A549 (cell line): ENCODE measurements around the gene E4F1. TPM values are rescaled to one million over a fixed set of nuclear protein-coding genes. Genes with fewer than 3 reads are reported as not detected.

Source experiments
- ATAC-seq, 2 experiments: fragments of 200-7000 bp in 1 of 2; fragments of >200 bp in 1 of 2; cut with Nextera tagmentation in 1 of 2; cut with Tn5 transposase in 1 of 2; 3 replicates each; pipeline versions ENCODE4 v1.8.0 to v1.9.1; 2018 to 2020; ENCODE audit warnings: mild to moderate bottlenecking in 1 of 2, moderate library complexity in 1 of 2
- CTCF ChIA-PET: fragments of 300-600 bp; sonication (Branson Sonifier 250); formaldehyde crosslinking; extraction: SDS; loops from one replicate; lab custom pipeline; 2021; ENCODE audit warnings: antibody characterized with exemption, inconsistent platforms; lab: Yijun Ruan, JAX
- POLR2A ChIA-PET: fragments of 350-600 bp; formaldehyde crosslinking; extraction: SDS; loops from one replicate; lab custom pipeline; 2021; ENCODE audit warnings: antibody characterized with exemption, inconsistent platforms; lab: Yijun Ruan, JAX
- DNase-seq, 2 experiments: peaks; one replicate each; pipeline versions ENCODE4 v3.0.0 to v3.0.0-alpha.2; 2011 to 2016; ENCODE audit warnings: low read depth in 1 of 2, low spot score in 1 of 2
- FAIRE-seq: peaks from 2 replicates; lab custom pipeline; 2011; peaks lifted over from hg19 to GRCh38; lab: Jason Lieb, UNC
- H3K27ac ChIP-seq, 2 experiments: fragments of >200 bp; sonication (Bioruptor Twin); formaldehyde crosslinking; 3 replicates each; pipeline ENCODE4 v1.5.1; 2016 to 2017
- H3K4me1 ChIP-seq: fragments of >200 bp; sonication (Bioruptor Twin); formaldehyde crosslinking; 3 replicates; pipeline ENCODE4 v1.6.1; 2016
- H3K4me2 ChIP-seq: fragments of >200 bp; sonication (Bioruptor Twin); formaldehyde crosslinking; 3 replicates; pipeline ENCODE4 v1.6.1; 2016
- H3K4me3 ChIP-seq: fragments of >200 bp; sonication (Bioruptor Twin); formaldehyde crosslinking; 3 replicates; pipeline ENCODE4 v1.5.1; 2016
- H3K9me3 ChIP-seq: fragments of >200 bp; sonication (Bioruptor Twin); formaldehyde crosslinking; 3 replicates; pipeline ENCODE4 v1.6.1; 2016
- CHD4 ChIP-seq: fragments of 200-600 bp; sonication (generic); IDR thresholded peaks from 2 replicates; pipeline ENCODE4 v1.6.1; 2016; ENCODE audit warnings: antibody characterized with exemption, mild to moderate bottlenecking, borderline replicate concordance
- ELK1 ChIP-seq: fragments of 150-350 bp; IDR thresholded peaks from 2 replicates; pipeline ENCODE4 v1.6.1; 2014; ENCODE audit warnings: low read depth, mild to moderate bottlenecking, low read length
- ESRRA ChIP-seq: fragments of 150-350 bp; IDR thresholded peaks from 2 replicates; pipeline ENCODE4 v1.6.1; 2014; ENCODE audit warnings: mild to moderate bottlenecking, low read length, borderline replicate concordance
- GATA3 ChIP-seq: IDR thresholded peaks from 2 replicates; pipeline ENCODE4 v1.6.1; 2012; ENCODE audit warnings: borderline replicate concordance
- HDAC2 ChIP-seq: fragments of 200-600 bp; sonication (generic); IDR thresholded peaks from 2 replicates; pipeline ENCODE4 v1.6.1; 2016
- HEYL ChIP-seq: fragments of 250-450 bp; sonication (Bioruptor Pico); IDR thresholded peaks from 2 replicates; pipeline ENCODE4 v1.8.0; 2021; ENCODE audit warnings: mild to moderate bottlenecking, moderate library complexity
- HOXA7 ChIP-seq: fragments of 250-450 bp; sonication (Bioruptor Pico); IDR thresholded peaks from 2 replicates; pipeline ENCODE4 v1.5.0; 2020; ENCODE audit warnings: mild to moderate bottlenecking, moderate library complexity
- JUNB ChIP-seq: fragments of >200 bp; sonication (Bioruptor Twin); formaldehyde crosslinking; IDR thresholded peaks from 2 replicates; pipeline ENCODE4 v1.6.1; 2016
- KDM1A ChIP-seq: fragments of 200-600 bp; sonication (generic); IDR thresholded peaks from 2 replicates; pipeline ENCODE4 v1.6.1; 2016; ENCODE audit warnings: low read depth, mild to moderate bottlenecking
- MAZ ChIP-seq: fragments of 150-350 bp; IDR thresholded peaks from 2 replicates; pipeline ENCODE4 v1.6.1; 2014; ENCODE audit warnings: antibody characterized with exemption, low read depth, low read length, borderline replicate concordance
- MYC ChIP-seq: IDR thresholded peaks from 2 replicates; pipeline ENCODE4 v1.6.1; 2012; ENCODE audit warnings: mild to moderate bottlenecking, inconsistent platforms, low read length, improper control_type of control experiment, borderline replicate concordance
- POLR2AphosphoS2 ChIP-seq: conservative IDR thresholded peaks from 2 replicates; pipeline ENCODE4 v1.6.1; 2012; ENCODE audit warnings: low read length, improper control_type of control experiment, inconsistent platforms
- RAD21 ChIP-seq, 2 experiments: fragments of >200 bp in 1 of 2; sonication (Bioruptor Twin) in 1 of 2; formaldehyde crosslinking in 1 of 2; IDR thresholded peaks in 1 of 2; conservative IDR thresholded peaks in 1 of 2; 2 replicates in 1 of 2; 3 replicates in 1 of 2; pipeline ENCODE4 v1.6.1; 2012 to 2018; ENCODE audit warnings: inconsistent platforms in 1 of 2
- SMC3 ChIP-seq: fragments of >200 bp; sonication (Bioruptor Twin); formaldehyde crosslinking; IDR thresholded peaks from 3 replicates; pipeline ENCODE4 v1.6.1; 2018; ENCODE audit warnings: inconsistent platforms
- ZNF302 ChIP-seq: fragments of 250-450 bp; sonication (Bioruptor Pico); IDR thresholded peaks from 2 replicates; pipeline ENCODE4 v1.9.0; 2021; ENCODE audit warnings: inconsistent platforms, mild to moderate bottlenecking, moderate library complexity
- WGBS: methylation state at CpG from one replicate; pipeline ENCODE4 v1.1.6; 2017; ENCODE audit errors: missing lambda C conversion rate; 5-methylcytosine and 5-hydroxymethylcytosine counted together
- polyA plus RNA-seq, 4 experiments: library from polyadenylated mRNA; depleted of rRNA in 3 of 4; stranded (reverse); fragments of >200 nt; fragmentation: RNase III in 1 of 4; extraction: RNeasy Plus Mini Kit Qiagen cat#74134 plus additional on column Dnase treatment in 1 of 4; gene quantifications; 2 replicates in 3 of 4; 3 replicates in 1 of 4; pipeline ENCODE4 v1.2.3, GENCODE V29; 2011 to 2017
- TF ChIP-seq, protein P1 (sequence below): IDR thresholded peaks from 2 replicates; pipeline ENCODE4 v1.6.1; 2012
- TF ChIP-seq, protein P2 (sequence below): fragments of >200 bp; sonication (Bioruptor Twin); formaldehyde crosslinking; IDR thresholded peaks from 3 replicates; pipeline ENCODE4 v1.5.1; 2016
- TF ChIP-seq, protein P3 (sequence below): fragments of 200-600 bp; sonication (generic); IDR thresholded peaks from 2 replicates; pipeline ENCODE4 v1.6.1; 2016; ENCODE audit warnings: antibody characterized with exemption, mild to moderate bottlenecking, moderate library complexity
- TF ChIP-seq, protein P4 (sequence below): IDR thresholded peaks from 2 replicates; pipeline ENCODE4 v1.6.1; 2012

Gene E4F1
- polyA plus RNA-seq, 2 of the 4 experiments (the other 2 are of a cell fraction), result 10.4 to 23.3 TPM

GRCh38 chr16:2194852-2195321, 28.5 kb upstream of the E4F1 start:
- ChIA-PET POLR2A (interaction anchor here (1.0 to 2.0 kb wide), 7 partner anchors 10 to 408 kb away, joined by 3 to 17 read pairs (median 6); partner anchors contain the start of genes ECI1, MLST8, PGP and TRAF7), CTCF (interaction anchor here (0.6 to 5.0 kb wide), 30 partner anchors 9 to 316 kb away, joined by 3 to 33 read pairs (median 6); partner anchors contain the start of genes BRICD5, ECI1 and MLST8)
- Histone ChIP-seq H3K4me2 (peak overlapping the region; percentile 97), H3K27ac (no peak overlapping the region), H3K9me3 (no peaks in the 10 kb centered on the region), H3K4me1 (peaks cover 18% of the 10 kb centered on the region)
- peak; percentile 64 to 88 for ATAC-seq
- 14% methylated on average over 8 of the region's 10 CpGs for whole genome bisulfite sequencing
- FAIRE-seq, result no peak
- TF ChIP-seq CHD4, result peak; percentile 79; the same call in 1 of the 2 replicates
- 0 out of 2 replicates have a peak, but pooled peaks have one; percentile 33 for TF ChIP-seq ESRRA
- no peak for TF ChIP-seq ELK1
- TF ChIP-seq SMC3, result peak; percentile 56; the same call in 2 of the 3 replicates
- peak; percentile 89 for TF ChIP-seq KDM1A
- TF ChIP-seq, protein P1, sequence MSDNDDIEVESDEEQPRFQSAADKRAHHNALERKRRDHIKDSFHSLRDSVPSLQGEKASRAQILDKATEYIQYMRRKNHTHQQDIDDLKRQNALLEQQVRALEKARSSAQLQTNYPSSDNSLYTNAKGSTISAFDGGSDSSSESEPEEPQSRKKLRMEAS, result peak; percentile 29; the same call in 1 of the 2 replicates
- peak; percentile 77 to 87 for TF ChIP-seq RAD21 (conservative IDR thresholded peaks at IDR 0.05 in 1 of 2, IDR thresholded peaks at IDR 0.05 in 1 of 2)
- TF ChIP-seq, protein P2, sequence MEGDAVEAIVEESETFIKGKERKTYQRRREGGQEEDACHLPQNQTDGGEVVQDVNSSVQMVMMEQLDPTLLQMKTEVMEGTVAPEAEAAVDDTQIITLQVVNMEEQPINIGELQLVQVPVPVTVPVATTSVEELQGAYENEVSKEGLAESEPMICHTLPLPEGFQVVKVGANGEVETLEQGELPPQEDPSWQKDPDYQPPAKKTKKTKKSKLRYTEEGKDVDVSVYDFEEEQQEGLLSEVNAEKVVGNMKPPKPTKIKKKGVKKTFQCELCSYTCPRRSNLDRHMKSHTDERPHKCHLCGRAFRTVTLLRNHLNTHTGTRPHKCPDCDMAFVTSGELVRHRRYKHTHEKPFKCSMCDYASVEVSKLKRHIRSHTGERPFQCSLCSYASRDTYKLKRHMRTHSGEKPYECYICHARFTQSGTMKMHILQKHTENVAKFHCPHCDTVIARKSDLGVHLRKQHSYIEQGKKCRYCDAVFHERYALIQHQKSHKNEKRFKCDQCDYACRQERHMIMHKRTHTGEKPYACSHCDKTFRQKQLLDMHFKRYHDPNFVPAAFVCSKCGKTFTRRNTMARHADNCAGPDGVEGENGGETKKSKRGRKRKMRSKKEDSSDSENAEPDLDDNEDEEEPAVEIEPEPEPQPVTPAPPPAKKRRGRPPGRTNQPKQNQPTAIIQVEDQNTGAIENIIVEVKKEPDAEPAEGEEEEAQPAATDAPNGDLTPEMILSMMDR, result peak; percentile 74
- TF ChIP-seq HOXA7 (CRISPR knock-in tag), result no peak
- TF ChIP-seq JUNB, result no peak
- no peak for TF ChIP-seq POLR2AphosphoS2
- TF ChIP-seq, all 56 proteins: peak for 7
- H3K4me3 ChIP-seq, result no peak overlapping the region
- peak; percentile 69 to 82 for DNase-seq

GRCh38 chr16:2195322-2196161, 27.8 kb upstream of the E4F1 start:
- TF ChIP-seq, protein P3, sequence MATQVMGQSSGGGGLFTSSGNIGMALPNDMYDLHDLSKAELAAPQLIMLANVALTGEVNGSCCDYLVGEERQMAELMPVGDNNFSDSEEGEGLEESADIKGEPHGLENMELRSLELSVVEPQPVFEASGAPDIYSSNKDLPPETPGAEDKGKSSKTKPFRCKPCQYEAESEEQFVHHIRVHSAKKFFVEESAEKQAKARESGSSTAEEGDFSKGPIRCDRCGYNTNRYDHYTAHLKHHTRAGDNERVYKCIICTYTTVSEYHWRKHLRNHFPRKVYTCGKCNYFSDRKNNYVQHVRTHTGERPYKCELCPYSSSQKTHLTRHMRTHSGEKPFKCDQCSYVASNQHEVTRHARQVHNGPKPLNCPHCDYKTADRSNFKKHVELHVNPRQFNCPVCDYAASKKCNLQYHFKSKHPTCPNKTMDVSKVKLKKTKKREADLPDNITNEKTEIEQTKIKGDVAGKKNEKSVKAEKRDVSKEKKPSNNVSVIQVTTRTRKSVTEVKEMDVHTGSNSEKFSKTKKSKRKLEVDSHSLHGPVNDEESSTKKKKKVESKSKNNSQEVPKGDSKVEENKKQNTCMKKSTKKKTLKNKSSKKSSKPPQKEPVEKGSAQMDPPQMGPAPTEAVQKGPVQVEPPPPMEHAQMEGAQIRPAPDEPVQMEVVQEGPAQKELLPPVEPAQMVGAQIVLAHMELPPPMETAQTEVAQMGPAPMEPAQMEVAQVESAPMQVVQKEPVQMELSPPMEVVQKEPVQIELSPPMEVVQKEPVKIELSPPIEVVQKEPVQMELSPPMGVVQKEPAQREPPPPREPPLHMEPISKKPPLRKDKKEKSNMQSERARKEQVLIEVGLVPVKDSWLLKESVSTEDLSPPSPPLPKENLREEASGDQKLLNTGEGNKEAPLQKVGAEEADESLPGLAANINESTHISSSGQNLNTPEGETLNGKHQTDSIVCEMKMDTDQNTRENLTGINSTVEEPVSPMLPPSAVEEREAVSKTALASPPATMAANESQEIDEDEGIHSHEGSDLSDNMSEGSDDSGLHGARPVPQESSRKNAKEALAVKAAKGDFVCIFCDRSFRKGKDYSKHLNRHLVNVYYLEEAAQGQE, result no peak
- no peak for TF ChIP-seq SMC3
- TF ChIP-seq GATA3, result no peak
- TF ChIP-seq ELK1, result no peak
- TF ChIP-seq, protein P4, sequence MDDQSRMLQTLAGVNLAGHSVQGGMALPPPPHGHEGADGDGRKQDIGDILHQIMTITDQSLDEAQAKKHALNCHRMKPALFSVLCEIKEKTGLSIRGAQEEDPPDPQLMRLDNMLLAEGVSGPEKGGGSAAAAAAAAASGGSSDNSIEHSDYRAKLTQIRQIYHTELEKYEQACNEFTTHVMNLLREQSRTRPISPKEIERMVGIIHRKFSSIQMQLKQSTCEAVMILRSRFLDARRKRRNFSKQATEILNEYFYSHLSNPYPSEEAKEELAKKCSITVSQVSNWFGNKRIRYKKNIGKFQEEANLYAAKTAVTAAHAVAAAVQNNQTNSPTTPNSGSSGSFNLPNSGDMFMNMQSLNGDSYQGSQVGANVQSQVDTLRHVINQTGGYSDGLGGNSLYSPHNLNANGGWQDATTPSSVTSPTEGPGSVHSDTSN, result no peak
- TF ChIP-seq ZNF302 (CRISPR knock-in tag), result no peak
- no peak for TF ChIP-seq HEYL (CRISPR knock-in tag)
- TF ChIP-seq MAZ, result no peak
- no peak for TF ChIP-seq KDM1A
- no peak for TF ChIP-seq MYC
- no peak for TF ChIP-seq HDAC2
- TF ChIP-seq, all 56 proteins: peak for 0
- Histone ChIP-seq H3K4me3 (peak overlapping the region; percentile 58), H3K27ac (peak overlapping the region; percentile 56 to 86; a peak in 5 of 6 replicates), H3K4me1 (peaks cover 18% of the 10 kb centered on the region), H3K4me2 (peak overlapping the region; percentile 97), H3K9me3 (no peaks in the 10 kb centered on the region)
- DNase-seq, result no peak
- 37% methylated on average over 25 of the region's 49 CpGs for WGBS
- POLR2A ChIA-PET, result interaction anchor here (0.6 to 2.0 kb wide), 7 partner anchors 10 to 407 kb away, joined by 3 to 17 read pairs (median 5); partner anchors contain the start of genes ECI1, MLST8, PGP and TRAF7
- ATAC-seq, result peak; percentile 26 to 60
- CTCF ChIA-PET, result interaction anchor here (0.7 to 5.0 kb wide), 25 partner anchors 9 to 305 kb away, joined by 3 to 33 read pairs (median 7); partner anchors contain the start of genes BRICD5, ECI1 and MLST8
- no peak for FAIRE-seq
